Body of pancreas (tissue), 4 donors: ENCODE results near the gene DCBLD1. TPM values are rescaled to one million over a fixed set of nuclear protein-coding genes. Genes with fewer than 3 reads are reported as not detected.

Source experiments
- ATAC-seq: fragments of 150-250 bp; one replicate; pipeline ENCODE4 v1.9.1; 2016
- DNase-seq, 4 donors: peaks; one replicate each; pipeline ENCODE4 v3.0.0-alpha.2; 2019
- H3K27ac ChIP-seq, 4 donors: fragments of 200-600 bp; sonication (generic); 1 replicate in 3 of 4; 2 replicates in 1 of 4; pipeline versions ENCODE4 v1.5.1 to v1.6.1; 2016 to 2019; ENCODE audit warnings: mild to moderate bottlenecking in 1 of 4, mixed read lengths in 1 of 4, moderate library complexity in 1 of 4
- H3K27me3 ChIP-seq, 2 donors: fragments of 200-600 bp; sonication (generic); one replicate each; pipeline ENCODE4 v1.6.0; 2016; ENCODE audit warnings: mild to moderate bottlenecking in 1 of 2
- H3K36me3 ChIP-seq, 2 donors: fragments of 200-600 bp; sonication (generic); replicated peaks in 1 of 2; 2 replicates each; pipeline ENCODE4 v1.5.1; 2016; ENCODE audit warnings: low read depth in 2 of 2; ENCODE audit not compliant: insufficient read depth in 1 of 2
- H3K4me1 ChIP-seq: fragments of 200-600 bp; sonication (generic); one replicate; pipeline ENCODE4 v1.6.0; 2016
- H3K4me3 ChIP-seq, 2 donors: fragments of 200-600 bp; sonication (generic); 1 replicate in 1 of 2; 2 replicates in 1 of 2; pipeline ENCODE4 v1.5.1; 2016 to 2019
- H3K9me3 ChIP-seq, 3 donors: fragments of 200-600 bp; sonication (generic); 1 replicate in 2 of 3; 2 replicates in 1 of 3; pipeline ENCODE4 v1.5.1; 2016
- CTCF ChIP-seq, 7 experiments: fragments of 450-650 bp in 4 of 7; fragments of 200-600 bp in 3 of 7; sonication (generic) in 3 of 7; IDR thresholded peaks; one replicate each; pipeline ENCODE4 v1.5.1; 2016 to 2019; ENCODE audit warnings: antibody characterized with exemption in 7 of 7
- POLR2A ChIP-seq, 3 donors: fragments of 450-650 bp; IDR thresholded peaks; one replicate each; pipeline ENCODE4 v1.6.1; 2016; ENCODE audit warnings: antibody characterized with exemption in 3 of 3, mild to moderate bottlenecking in 2 of 3
- WGBS, 2 donors: methylation state at CpG; one replicate each; pipeline ENCODE4 v1.1.5; 2017; 5-methylcytosine and 5-hydroxymethylcytosine counted together
- intact Hi-C: fragments of 100-400 bp; cut with DNase I; formaldehyde crosslinking; loops from one replicate; pipeline ENCODE4 v1.15.1; 2023
- total RNA-seq, 2 donors: library from RNA; depleted of rRNA; stranded (reverse); fragments of >200 nt; gene quantifications; one replicate each; pipeline ENCODE4 v1.1.0, GENCODE V29; 2016

DCBLD1 gene
- total RNA-seq, 2 donors from 2014 or later, result 10.6 to 11.5 TPM

- no peak for TF ChIP-seq POLR2A (IDR thresholded peaks at IDR 0.05)
- TF ChIP-seq CTCF (IDR thresholded peaks at IDR 0.05), result no peak
- Histone ChIP-seq H3K27me3 (no peaks in the 10 kb centered on the region), H3K4me1 (no peaks in the 10 kb centered on the region), H3K36me3 (no peaks in the 10 kb centered on the region), H3K4me3 (no peak overlapping the region), H3K27ac (no peak overlapping the region), H3K9me3 (no peaks in the 10 kb centered on the region)
- no peak for ATAC-seq
- intact Hi-C loops, result no loop called here
- WGBS, 2 donors, result 78 to 82% methylated on average over 4 of the region's 4 CpGs
- DNase-seq, result no peak
Observed at GRCh38 chr6:117520603-117521395, 38.3 kb downstream of the DCBLD1 start.

- DNase-seq (no peak), ATAC-seq (no peak)
- intact Hi-C loops, result no loop called here
- no peak overlapping the region for H3K27ac ChIP-seq
- no peaks in the 10 kb centered on the region for H3K27me3 ChIP-seq
- no peaks in the 10 kb centered on the region for H3K36me3 ChIP-seq
- no peaks in the 10 kb centered on the region for H3K4me1 ChIP-seq
- H3K9me3 ChIP-seq, result no peaks in the 10 kb centered on the region
- 90 to 93% methylated on average over 5 of the region's 5 CpGs for WGBS, 2 donors
- TF ChIP-seq POLR2A (IDR thresholded peaks at IDR 0.05), result no peak
- H3K4me3 ChIP-seq, result no peak overlapping the region
Observed at GRCh38 chr6:117521791-117522502, 39.5 kb downstream of the DCBLD1 start.

GRCh38 chr6:117525607-117526006 is 43.1 kb downstream of the DCBLD1 start:
- Histone ChIP-seq H3K27ac (no peak overlapping the region), H3K4me1 (no peaks in the 10 kb centered on the region), H3K36me3 (no peaks in the 10 kb centered on the region), H3K4me3 (no peak overlapping the region), H3K9me3 (no peaks in the 10 kb centered on the region), H3K27me3 (no peaks in the 10 kb centered on the region)
- no peak for DNase-seq
- TF ChIP-seq POLR2A (IDR thresholded peaks at IDR 0.05), result no peak
- TF ChIP-seq CTCF (IDR thresholded peaks at IDR 0.05), result no peak
- intact Hi-C loops, result no loop called here
- WGBS, 2 donors, result 95 to 96% methylated on average over 2 of the region's 2 CpGs
- ATAC-seq, result no peak

DNA sequence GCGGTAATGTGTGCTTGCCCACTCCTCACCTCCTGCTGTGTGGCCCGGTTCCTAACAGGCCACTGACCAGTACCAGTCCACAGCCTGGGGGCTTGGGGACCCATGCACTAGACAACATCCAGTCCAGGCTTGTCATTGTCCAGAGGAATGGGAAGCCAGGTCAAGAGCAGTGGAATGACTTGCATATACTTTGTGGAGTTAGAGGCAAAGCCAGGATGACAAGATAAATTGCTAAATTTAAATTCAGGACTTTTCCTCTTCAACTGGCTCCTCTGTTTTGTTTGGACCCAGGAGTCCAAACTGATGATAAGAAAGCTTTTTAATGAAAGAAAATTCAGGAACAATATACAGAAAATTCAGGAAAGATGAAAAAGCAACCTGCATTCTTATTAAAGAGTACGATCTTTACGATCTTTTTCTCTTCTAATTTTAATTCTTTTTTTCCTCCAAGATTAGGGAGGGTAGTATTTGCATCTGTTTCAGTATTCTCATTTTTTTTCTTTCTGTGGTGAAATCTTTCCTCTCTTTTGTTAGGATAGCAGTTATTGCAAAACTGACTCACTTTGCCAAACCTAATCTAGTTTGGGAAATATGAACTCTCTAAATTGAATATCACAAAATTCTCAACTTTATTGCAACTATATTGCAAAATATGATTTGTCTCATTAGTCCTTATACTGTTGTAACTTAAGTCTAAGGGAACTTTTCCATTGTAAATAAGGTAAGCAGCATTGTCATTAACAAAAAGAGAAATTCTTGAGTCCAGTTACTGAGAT is 48.2 kb downstream of the DCBLD1 start:
- H3K4me1 ChIP-seq, result no peaks in the 10 kb centered on the region
- ATAC-seq, result no peak
- H3K27me3 ChIP-seq, result no peaks in the 10 kb centered on the region
- WGBS, 2 donors, result 92 to 94% methylated on average over 4 of the region's 4 CpGs
- no peaks in the 10 kb centered on the region for H3K9me3 ChIP-seq
- TF ChIP-seq POLR2A (IDR thresholded peaks at IDR 0.05) (no peak), CTCF (IDR thresholded peaks at IDR 0.05) (no peak)
- intact Hi-C loops, result no loop called here
- H3K4me3 ChIP-seq, result no peak overlapping the region
- no peak for DNase-seq
- no peak overlapping the region for H3K27ac ChIP-seq
- no peaks in the 10 kb centered on the region for H3K36me3 ChIP-seq

DNA sequence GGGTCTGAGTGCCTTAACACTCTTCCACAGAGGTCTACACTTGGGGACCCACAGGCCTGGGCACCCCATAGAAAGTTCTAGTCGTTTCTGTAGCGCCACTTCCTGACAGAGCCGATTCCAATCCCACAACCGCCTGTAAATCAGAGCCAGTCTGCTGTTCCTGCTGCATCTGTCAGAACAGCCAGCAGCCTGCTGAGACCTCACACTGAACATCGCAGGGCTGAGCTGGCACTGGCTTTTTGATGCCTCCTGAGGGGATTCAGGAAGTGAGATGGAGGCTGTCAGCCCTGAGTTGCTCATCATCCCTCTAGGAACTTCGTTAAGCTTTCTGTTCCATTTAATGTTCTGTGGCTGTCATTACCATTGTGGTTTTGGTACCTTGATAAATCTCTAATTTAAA is 48.9 kb downstream of the DCBLD1 start:
- ATAC-seq (no peak), DNase-seq (no peak)
- Histone ChIP-seq H3K4me1 (no peaks in the 10 kb centered on the region), H3K9me3 (no peaks in the 10 kb centered on the region), H3K36me3 (no peaks in the 10 kb centered on the region), H3K27me3 (no peaks in the 10 kb centered on the region), H3K4me3 (no peak overlapping the region), H3K27ac (no peak overlapping the region)
- intact Hi-C loops, result no loop called here
- no peak for TF ChIP-seq CTCF (IDR thresholded peaks at IDR 0.05)
- no peak for TF ChIP-seq POLR2A (IDR thresholded peaks at IDR 0.05)
- 65 to 95% methylated on average over 6 of the region's 6 CpGs for WGBS, 2 donors
